ENCODE results near the gene STK10. TPM values are rescaled to one million over a fixed set of nuclear protein-coding genes. Genes with fewer than 3 reads are reported as not detected.

Gene STK10
- total and polyA plus RNA-seq, 2 donors from 2014 or later: 7.2 to 42.8 TPM

GRCh38 chr5:172003746-172004145 lies 184.3 kb downstream of the STK10 start:
- intact Hi-C loops (cut with DNase I): no loop called here
- DNase-seq (no peak), FAIRE-seq (no peak)
- Histone ChIP-seq H3K36me3 (ENCODE audit: control insufficient read depth in 2 of 3, insufficient read depth in 3 of 3, low read length in 3 of 3) (no peaks in the 10 kb centered on the region), H3K9me3 (ENCODE audit: control insufficient read depth in 2 of 3, insufficient read depth in 1 of 3, low read length in 3 of 3) (no peaks in the 10 kb centered on the region), H3K9ac (ENCODE audit: low read length in 3 of 3) (peak overlapping the region in 1 of 3 donors; percentile 2), H3K27me3 (ENCODE audit: control insufficient read depth, insufficient read depth, low read length) (no peaks in the 10 kb centered on the region), H3K4me1 (ENCODE audit: control insufficient read depth in 2 of 3, insufficient read depth in 2 of 3, low read depth in 1 of 3, low read length in 3 of 3) (peaks cover 4 to 38% (median 31%) of the 10 kb centered on the region in 3 donors), H3K27ac (ENCODE audit: low read depth in 2 of 2, low read length in 2 of 2) (no peak overlapping the region), H3K4me3 (ENCODE audit: low read length in 3 of 3) (no peak overlapping the region)
- no peak for TF ChIP-seq CTCF (IDR thresholded peaks at IDR 0.05; ENCODE audit: borderline replicate concordance, extremely low read depth, insufficient read depth)

GRCh38 chr5:172002840-172003512 lies 185.0 kb downstream of the STK10 start:
- FAIRE-seq (no peak), DNase-seq (no peak)
- H3K27ac ChIP-seq (ENCODE audit: low read depth in 2 of 2, low read length in 2 of 2): no peak overlapping the region
- H3K9me3 ChIP-seq (ENCODE audit: control insufficient read depth in 2 of 3, insufficient read depth in 1 of 3, low read length in 3 of 3): no peaks in the 10 kb centered on the region
- TF ChIP-seq CTCF (IDR thresholded peaks at IDR 0.05; ENCODE audit: borderline replicate concordance, extremely low read depth, insufficient read depth): no peak
- intact Hi-C loops (cut with DNase I): no loop called here
- no peak overlapping the region for H3K4me3 ChIP-seq (ENCODE audit: low read length in 3 of 3)
- H3K4me1 ChIP-seq (ENCODE audit: control insufficient read depth in 2 of 3, insufficient read depth in 2 of 3, low read depth in 1 of 3, low read length in 3 of 3): peaks cover 4 to 40% (median 29%) of the 10 kb centered on the region in 3 donors
- no peaks in the 10 kb centered on the region for H3K36me3 ChIP-seq (ENCODE audit: control insufficient read depth in 2 of 3, insufficient read depth in 3 of 3, low read length in 3 of 3)
- no peaks in the 10 kb centered on the region for H3K27me3 ChIP-seq (ENCODE audit: control insufficient read depth, insufficient read depth, low read length)
- H3K9ac ChIP-seq (ENCODE audit: low read length in 3 of 3): peak overlapping the region in 1 of 3 donors; percentile 2

GRCh38 chr5:172002310-172002709 lies 185.7 kb downstream of the STK10 start:
- peak in 2 of 5 donors; percentile 30 to 56 for DNase-seq
- peaks cover 4 to 38% (median 23%) of the 10 kb centered on the region in 3 donors for H3K4me1 ChIP-seq (ENCODE audit: control insufficient read depth in 2 of 3, insufficient read depth in 2 of 3, low read depth in 1 of 3, low read length in 3 of 3)
- H3K27me3 ChIP-seq (ENCODE audit: control insufficient read depth, insufficient read depth, low read length): no peaks in the 10 kb centered on the region
- H3K4me3 ChIP-seq (ENCODE audit: low read length in 3 of 3): no peak overlapping the region
- intact Hi-C loops (cut with DNase I): no loop called here
- FAIRE-seq: no peak
- no peaks in the 10 kb centered on the region for H3K9me3 ChIP-seq (ENCODE audit: control insufficient read depth in 2 of 3, insufficient read depth in 1 of 3, low read length in 3 of 3)
- no peak overlapping the region for H3K27ac ChIP-seq (ENCODE audit: low read depth in 2 of 2, low read length in 2 of 2)
- H3K9ac ChIP-seq (ENCODE audit: low read length in 3 of 3): no peak overlapping the region
- H3K36me3 ChIP-seq (ENCODE audit: control insufficient read depth in 2 of 3, insufficient read depth in 3 of 3, low read length in 3 of 3): no peaks in the 10 kb centered on the region
- TF ChIP-seq CTCF (IDR thresholded peaks at IDR 0.05; ENCODE audit: borderline replicate concordance, extremely low read depth, insufficient read depth): peak; percentile 43
